ENCODE results near the gene DLG2.

- TF ChIP-seq CTCF (IDR thresholded peaks at IDR 0.05; ENCODE audit: low read length) (no peak), EZH2 (IDR thresholded peaks at IDR 0.05; ENCODE audit: borderline replicate concordance, low read length) (no peak)
Measured at GRCh38 chr11:85494396-85494795, 132.7 kb downstream of the DLG2 start.

All from OCI-LY1 (cell line).